ENCODE data around the gene KCNH6. TPM values are rescaled to one million over a fixed set of nuclear protein-coding genes. Genes with fewer than 3 reads are reported as not detected.

KCNH6 gene
- total RNA-seq, 4 donors from 2014 or later: not detected

DNA sequence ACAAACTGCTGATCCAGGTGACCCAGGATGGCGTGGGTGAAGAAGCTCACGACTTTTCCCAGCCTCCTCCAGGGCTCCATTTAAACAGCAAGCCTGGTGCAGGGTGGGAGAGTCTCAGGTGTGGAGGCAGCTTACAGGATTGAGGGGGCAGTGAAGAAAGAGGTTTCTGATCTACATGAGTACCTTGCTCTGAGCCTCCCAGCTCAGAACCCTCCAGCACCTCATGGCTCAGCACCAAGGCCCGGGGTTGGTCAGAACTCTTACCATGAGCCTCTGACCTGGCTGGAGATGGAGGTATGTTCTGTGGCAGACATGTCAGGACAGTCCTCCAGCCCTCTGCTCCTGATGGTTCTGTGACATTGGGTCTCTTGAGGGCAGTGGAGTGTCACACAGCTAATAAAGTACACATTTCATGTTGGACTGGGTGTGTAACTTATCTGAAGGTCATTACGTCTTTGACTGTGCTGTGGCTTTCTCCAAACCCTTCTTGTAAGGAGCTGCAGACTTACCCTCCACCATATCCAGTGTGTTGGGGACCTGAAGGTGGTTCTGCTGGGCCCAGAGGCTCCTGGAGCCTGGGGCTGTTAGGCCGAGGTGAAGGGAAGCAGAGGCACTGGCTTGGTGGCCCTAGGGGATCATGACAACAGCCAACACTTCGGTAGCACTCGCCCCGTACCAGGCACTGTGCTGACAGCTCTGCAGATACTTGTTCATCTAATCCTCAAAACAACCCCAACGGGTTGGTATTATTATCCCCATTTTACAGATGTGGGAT, 23.3 kb downstream of the KCNH6 start:
- Histone ChIP-seq H3K9me3 (no peaks in the 10 kb centered on the region), H3K27ac (no peak overlapping the region), H3K36me3 (no peaks in the 10 kb centered on the region), H3K4me1 (peaks cover 0 to 15% (median 4%) of the 10 kb centered on the region in 4 donors), H3K27me3 (no peaks in the 10 kb centered on the region), H3K4me3 (no peak overlapping the region)
- no peak for DNase-seq (ENCODE audit: low spot score in 2 of 2)
- WGBS, 2 donors: 82 to 88% methylated on average over 9 of the region's 9 CpGs
- TF ChIP-seq, protein P1, sequence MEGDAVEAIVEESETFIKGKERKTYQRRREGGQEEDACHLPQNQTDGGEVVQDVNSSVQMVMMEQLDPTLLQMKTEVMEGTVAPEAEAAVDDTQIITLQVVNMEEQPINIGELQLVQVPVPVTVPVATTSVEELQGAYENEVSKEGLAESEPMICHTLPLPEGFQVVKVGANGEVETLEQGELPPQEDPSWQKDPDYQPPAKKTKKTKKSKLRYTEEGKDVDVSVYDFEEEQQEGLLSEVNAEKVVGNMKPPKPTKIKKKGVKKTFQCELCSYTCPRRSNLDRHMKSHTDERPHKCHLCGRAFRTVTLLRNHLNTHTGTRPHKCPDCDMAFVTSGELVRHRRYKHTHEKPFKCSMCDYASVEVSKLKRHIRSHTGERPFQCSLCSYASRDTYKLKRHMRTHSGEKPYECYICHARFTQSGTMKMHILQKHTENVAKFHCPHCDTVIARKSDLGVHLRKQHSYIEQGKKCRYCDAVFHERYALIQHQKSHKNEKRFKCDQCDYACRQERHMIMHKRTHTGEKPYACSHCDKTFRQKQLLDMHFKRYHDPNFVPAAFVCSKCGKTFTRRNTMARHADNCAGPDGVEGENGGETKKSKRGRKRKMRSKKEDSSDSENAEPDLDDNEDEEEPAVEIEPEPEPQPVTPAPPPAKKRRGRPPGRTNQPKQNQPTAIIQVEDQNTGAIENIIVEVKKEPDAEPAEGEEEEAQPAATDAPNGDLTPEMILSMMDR (IDR thresholded peaks at IDR 0.05): no peak
- no peak for TF ChIP-seq POLR2A (IDR thresholded peaks at IDR 0.05)
- no peak for TF ChIP-seq EP300 (IDR thresholded peaks at IDR 0.05)

DNA sequence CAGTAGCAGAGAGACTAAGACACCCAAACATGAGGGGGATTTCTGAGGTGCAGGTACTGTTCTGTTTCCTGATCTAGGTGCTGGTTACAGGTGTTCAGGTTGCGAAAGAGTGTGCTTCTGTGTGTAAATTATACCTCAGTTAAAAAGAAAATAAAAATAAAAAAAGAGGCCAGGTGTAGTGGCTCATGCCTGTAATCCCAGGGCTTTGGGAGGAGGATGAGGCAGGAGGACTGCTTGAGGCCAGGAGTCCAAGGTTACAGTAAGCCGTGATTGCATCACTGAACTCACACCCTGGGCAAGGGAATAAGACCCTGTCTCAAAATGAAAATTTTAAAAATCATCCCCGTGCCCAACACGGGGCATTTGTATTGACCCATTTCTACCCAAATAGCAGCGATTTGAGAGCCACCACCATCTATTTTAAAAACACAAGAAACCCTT, 23.9 kb downstream of the KCNH6 start:
- 65 to 74% methylated on average over 5 of the region's 5 CpGs for WGBS, 2 donors
- no peak overlapping the region for H3K4me3 ChIP-seq
- H3K27ac ChIP-seq: no peak overlapping the region
- TF ChIP-seq EP300 (IDR thresholded peaks at IDR 0.05) (no peak), POLR2A (IDR thresholded peaks at IDR 0.05) (no peak)
- TF ChIP-seq, protein P1 (IDR thresholded peaks at IDR 0.05): no peak
- H3K4me1 ChIP-seq: peaks cover 0 to 21% (median 9%) of the 10 kb centered on the region in 4 donors
- no peaks in the 10 kb centered on the region for H3K36me3 ChIP-seq
- no peaks in the 10 kb centered on the region for H3K27me3 ChIP-seq
- no peaks in the 10 kb centered on the region for H3K9me3 ChIP-seq
- no peak for DNase-seq (ENCODE audit: low spot score in 2 of 2)

DNA sequence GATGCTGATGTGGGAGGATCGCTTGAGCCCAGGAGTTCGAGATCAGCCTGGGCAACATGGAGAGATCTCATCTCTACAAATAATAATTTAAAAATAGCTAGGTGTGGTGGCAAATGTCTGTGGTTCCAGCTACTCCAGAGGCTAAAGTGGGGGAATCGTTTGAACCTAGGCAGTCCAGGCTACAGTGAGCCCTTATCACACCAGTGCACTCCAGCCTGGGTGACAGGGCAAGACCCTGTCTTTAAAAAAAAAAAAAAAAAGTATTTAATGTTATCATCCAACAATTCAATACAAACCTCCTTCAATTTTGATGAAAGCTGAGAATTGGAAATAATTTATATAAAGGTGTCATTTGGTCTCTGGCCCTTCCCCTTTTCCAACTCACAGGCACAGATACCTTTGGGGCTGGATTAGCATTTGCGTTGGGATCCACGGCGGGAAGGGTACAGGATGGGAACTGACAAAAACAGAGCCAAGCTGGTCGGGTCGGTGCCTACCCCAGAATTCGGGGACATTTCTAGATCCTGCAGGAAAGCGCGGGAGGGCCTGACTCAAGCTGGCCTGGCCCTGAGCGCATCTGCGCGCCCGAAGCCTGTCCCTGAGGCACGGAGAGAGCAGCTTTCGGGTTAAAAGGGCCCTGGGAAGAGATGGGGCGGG, 26.3 kb downstream of the KCNH6 start:
- Histone ChIP-seq H3K4me3 (peak overlapping the region; percentile 60 to 98 (median 86)), H3K27me3 (no peaks in the 10 kb centered on the region), H3K36me3 (no peaks in the 10 kb centered on the region), H3K9me3 (no peaks in the 10 kb centered on the region), H3K27ac (peak overlapping the region; percentile 61 to 92 (median 92)), H3K4me1 (peaks cover 0 to 44% (median 22%) of the 10 kb centered on the region in 4 donors)
- TF ChIP-seq, protein P1 (IDR thresholded peaks at IDR 0.05): no peak
- TF ChIP-seq EP300 (IDR thresholded peaks at IDR 0.05): no peak
- no peak for TF ChIP-seq POLR2A (IDR thresholded peaks at IDR 0.05)
- WGBS, 2 donors: 18% methylated on average over 18 of the region's 18 CpGs
- DNase-seq (ENCODE audit: low spot score in 2 of 2): no peak

DNA sequence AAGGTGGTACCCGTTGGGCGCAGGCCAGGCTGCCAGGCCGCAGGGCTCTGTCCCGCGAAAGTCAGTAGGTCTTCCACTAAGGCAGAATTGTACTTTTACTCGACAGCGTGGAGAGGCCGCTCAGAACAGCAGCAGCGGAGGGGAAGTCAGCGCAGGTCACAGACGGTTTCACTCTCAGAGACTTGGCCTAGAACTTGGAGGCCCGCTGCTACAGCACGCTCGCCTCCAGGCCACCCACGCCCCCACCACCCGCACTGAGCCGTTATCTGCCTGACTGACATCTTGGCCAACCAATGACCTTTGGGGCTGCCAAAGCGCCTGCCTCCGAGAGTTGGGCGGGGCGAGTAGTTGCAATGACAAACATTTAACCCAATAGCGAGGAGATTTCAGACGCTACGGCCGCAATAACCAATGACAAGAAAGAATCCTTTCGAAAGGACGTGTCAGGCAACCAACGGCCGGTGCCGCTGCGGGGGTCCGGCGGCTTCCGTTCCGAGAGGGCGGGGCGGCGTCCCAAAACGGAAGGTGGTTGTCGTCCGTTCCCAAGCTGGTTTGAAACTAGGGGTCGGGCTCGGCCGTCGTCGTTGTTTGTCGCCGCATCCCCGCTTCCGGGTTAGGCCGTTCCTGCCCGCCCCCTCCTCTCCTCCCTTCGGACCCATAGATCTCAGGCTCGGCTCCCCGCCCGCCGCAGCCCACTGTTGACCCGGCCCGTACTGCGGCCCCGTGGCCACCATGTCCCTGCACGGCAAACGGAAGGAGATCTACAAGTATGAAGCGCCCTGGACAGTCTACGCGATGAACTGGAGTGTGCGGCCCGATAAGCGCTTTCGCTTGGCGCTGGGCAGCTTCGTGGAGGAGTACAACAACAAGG, 27.0 kb downstream of the KCNH6 start, which contains the start of gene DCAF7:
Gene DCAF7, plus strand, starts transcription at position 532 of the 871 bp plus-strand sequence. Its CDS starts 201 bp downstream, at position 733.
- Histone ChIP-seq H3K4me1 (peaks cover 0 to 52% (median 22%) of the 10 kb centered on the region in 4 donors), H3K9me3 (no peaks in the 10 kb centered on the region), H3K27me3 (no peaks in the 10 kb centered on the region), H3K36me3 (no peaks in the 10 kb centered on the region), H3K4me3 (peak within 1 kb of the TSS; percentile 80 to 100 (median 96)), H3K27ac (peak within 1 kb of the TSS; percentile 80 to 95 (median 92))
- 1% methylated on average over 38 to 41 of the region's 72 CpGs for WGBS, 2 donors
- peak; percentile 99 to 100 for DNase-seq (ENCODE audit: low spot score in 2 of 2)
- TF ChIP-seq, protein P1 (IDR thresholded peaks at IDR 0.05): peak in 1 of 5 experiments; percentile 56
- TF ChIP-seq POLR2A (IDR thresholded peaks at IDR 0.05) (peak in 1 of 2 donors; percentile 63), EP300 (IDR thresholded peaks at IDR 0.05) (peak; percentile 69 to 77)
